ENCODE measurements around the gene NTRK1.

Gene NTRK1

DNA sequence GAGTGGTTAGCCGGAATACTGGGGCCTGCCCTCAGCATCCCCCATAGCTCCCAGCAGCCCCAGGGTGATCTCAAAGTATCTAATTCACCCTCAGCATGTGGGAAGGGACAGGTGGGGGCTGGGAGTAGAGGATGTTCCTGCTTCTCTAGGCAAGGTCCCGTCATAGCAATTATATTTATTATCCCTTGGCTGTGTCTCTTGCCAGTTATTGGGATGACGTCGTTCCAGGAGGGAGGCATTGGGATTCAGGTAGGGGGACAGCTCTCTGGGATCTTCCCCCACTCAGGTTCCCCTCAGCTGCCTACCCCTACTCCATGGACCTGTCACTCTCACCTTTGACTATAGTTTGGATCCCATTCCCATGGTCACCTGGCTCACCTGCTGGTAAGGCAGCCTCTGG, 21.0 kb downstream of the NTRK1 start:
- POLR2A ChIA-PET = no interaction called here
- DNase-seq (ENCODE audit: low read depth, low spot score) = no peak
- CTCF ChIA-PET = interaction anchor here (1.2 to 23.6 kb wide), 7 partner anchors 7 to 197 kb away, joined by 3 to 678 read pairs (median 9); partner anchors contain the start of genes INSRR, LRRC71, NTRK1 and PEAR1
- TF ChIP-seq, protein P1, sequence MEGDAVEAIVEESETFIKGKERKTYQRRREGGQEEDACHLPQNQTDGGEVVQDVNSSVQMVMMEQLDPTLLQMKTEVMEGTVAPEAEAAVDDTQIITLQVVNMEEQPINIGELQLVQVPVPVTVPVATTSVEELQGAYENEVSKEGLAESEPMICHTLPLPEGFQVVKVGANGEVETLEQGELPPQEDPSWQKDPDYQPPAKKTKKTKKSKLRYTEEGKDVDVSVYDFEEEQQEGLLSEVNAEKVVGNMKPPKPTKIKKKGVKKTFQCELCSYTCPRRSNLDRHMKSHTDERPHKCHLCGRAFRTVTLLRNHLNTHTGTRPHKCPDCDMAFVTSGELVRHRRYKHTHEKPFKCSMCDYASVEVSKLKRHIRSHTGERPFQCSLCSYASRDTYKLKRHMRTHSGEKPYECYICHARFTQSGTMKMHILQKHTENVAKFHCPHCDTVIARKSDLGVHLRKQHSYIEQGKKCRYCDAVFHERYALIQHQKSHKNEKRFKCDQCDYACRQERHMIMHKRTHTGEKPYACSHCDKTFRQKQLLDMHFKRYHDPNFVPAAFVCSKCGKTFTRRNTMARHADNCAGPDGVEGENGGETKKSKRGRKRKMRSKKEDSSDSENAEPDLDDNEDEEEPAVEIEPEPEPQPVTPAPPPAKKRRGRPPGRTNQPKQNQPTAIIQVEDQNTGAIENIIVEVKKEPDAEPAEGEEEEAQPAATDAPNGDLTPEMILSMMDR (IDR thresholded peaks at IDR 0.05; ENCODE audit: insufficient read depth, low read length, missing control alignments) = no peak
- no peak overlapping the region for H3K4me3 ChIP-seq (ENCODE audit: low read depth, low read length)

DNA sequence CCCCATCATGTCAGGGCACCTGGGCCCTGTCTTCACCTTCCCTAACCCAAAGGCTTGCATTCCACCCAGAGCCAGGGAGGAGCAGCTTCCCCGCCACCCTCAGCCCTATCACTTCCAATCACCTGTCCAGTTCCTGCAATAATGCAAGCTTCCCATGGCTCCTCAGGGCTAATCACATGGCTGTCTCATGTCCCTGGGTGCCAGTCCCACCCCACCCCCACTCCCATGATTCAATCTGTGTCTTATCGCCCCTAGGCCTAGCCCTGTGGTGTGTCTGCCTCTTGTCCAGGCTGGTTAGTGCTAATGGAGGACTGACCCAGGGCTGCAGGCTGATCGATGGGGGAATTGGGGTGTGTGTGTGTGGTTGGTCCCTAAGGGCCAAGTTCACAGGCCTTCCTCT, 21.9 kb downstream of the NTRK1 start:
- TF ChIP-seq, protein P1 (IDR thresholded peaks at IDR 0.05; ENCODE audit: insufficient read depth, low read length, missing control alignments) = no peak
- CTCF ChIA-PET = interaction anchor here (1.5 to 23.6 kb wide), 4 partner anchors 6 to 156 kb away, joined by 7 to 678 read pairs (median 116); partner anchors contain the start of genes INSRR, LRRC71, NTRK1 and PEAR1
- DNase-seq (ENCODE audit: low read depth, low spot score) = no peak
- POLR2A ChIA-PET = no interaction called here
- H3K4me3 ChIP-seq (ENCODE audit: low read depth, low read length) = no peak overlapping the region

DNA sequence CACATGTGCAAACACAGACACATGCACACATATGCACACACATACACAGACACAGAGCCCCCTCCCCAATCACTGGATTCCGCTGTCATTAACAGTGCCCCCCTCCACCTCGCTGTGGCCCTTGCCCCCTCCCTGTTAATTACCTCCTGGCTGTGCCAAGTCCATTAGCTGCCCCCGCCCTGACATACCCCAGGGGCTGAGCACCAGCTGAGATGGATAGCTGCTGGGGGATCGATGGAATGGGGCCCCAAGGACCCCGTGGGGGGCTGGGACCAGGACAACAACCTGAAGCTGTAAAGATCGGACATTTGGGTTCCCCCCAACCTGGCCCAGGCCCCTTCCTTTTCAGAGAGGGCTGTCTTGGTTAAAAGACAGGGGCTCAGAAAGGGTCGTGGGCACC, 23.3 kb downstream of the NTRK1 start:
- TF ChIP-seq, protein P1 (IDR thresholded peaks at IDR 0.05; ENCODE audit: insufficient read depth, low read length, missing control alignments) = no peak
- POLR2A ChIA-PET = no interaction called here
- CTCF ChIA-PET = interaction anchor here (0.9 to 23.6 kb wide), 11 partner anchors 5 to 224 kb away, joined by 3 to 678 read pairs (median 204); partner anchors contain the start of genes INSRR, ISG20L2, LRRC71 and METTL25B
- DNase-seq (ENCODE audit: low read depth, low spot score) = no peak
- H3K4me3 ChIP-seq (ENCODE audit: low read depth, low read length) = no peak overlapping the region

DNA sequence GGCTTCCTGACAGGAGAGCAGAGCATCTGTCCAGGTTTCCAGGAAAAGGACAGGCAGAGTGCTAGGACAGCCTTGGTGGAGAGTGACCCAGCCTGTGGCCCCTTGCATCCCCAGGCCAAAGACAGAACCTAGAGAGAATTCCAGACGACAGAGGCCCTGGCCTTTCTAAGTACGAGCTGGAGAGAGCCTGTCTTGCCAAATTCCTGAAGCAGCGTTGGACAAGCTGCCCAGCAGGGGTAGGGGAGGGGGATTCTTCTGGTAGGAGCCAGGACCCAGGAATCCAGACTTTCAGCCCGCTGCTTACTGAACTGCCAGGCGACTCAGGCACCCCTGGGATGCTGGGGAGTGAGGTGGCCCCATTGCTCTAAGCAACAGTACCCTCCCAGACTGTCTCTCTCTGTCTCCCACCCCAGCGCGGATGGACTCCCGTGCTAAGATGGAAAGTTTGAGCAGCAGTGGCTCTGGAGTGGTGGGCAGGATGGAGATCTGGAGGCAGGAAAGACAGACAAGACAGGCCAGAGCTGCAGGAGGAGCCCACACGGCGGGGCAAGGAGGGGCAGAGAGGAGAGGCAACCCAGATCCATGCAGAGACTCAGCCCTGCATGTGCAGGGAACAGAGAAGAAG, 24.0 kb downstream of the NTRK1 start:
- ChIA-PET POLR2A (no interaction called here), CTCF (interaction anchor here (1.1 to 23.6 kb wide), 10 partner anchors 8 to 225 kb away, joined by 3 to 678 read pairs (median 190); partner anchors contain the start of genes INSRR, ISG20L2, LRRC71 and METTL25B)
- TF ChIP-seq, protein P1 (IDR thresholded peaks at IDR 0.05; ENCODE audit: insufficient read depth, low read length, missing control alignments) = no peak
- no peak overlapping the region for H3K4me3 ChIP-seq (ENCODE audit: low read depth, low read length)
- DNase-seq (ENCODE audit: low read depth, low spot score) = no peak

DNA sequence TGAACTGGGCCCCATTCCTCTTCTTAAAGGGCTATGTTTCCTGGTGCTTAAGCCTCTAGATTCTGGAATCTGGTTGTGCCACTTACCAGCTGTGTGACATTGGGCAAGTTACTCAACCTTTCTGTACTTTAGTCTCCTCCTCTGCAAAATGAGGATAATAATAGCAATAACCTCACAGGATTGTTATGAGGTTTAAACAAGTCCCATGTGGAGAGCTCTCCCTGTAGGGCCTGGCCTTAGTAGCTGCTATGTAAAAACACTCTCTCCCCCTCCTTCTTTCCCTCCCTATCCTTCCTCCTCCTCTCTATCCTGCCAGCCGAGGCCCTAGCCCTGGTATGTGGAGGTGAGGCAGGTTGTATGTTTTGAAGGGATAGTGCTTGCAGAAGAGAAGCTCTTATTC, 24.6 kb downstream of the NTRK1 start:
- no peak overlapping the region for H3K4me3 ChIP-seq (ENCODE audit: low read depth, low read length)
- POLR2A ChIA-PET = no interaction called here
- CTCF ChIA-PET = interaction anchor here (1.4 to 23.6 kb wide), 8 partner anchors 9 to 197 kb away, joined by 3 to 678 read pairs (median 210); partner anchors contain the start of genes INSRR, ISG20L2, LRRC71 and METTL25B
- DNase-seq (ENCODE audit: low read depth, low spot score) = no peak
- TF ChIP-seq, protein P1 (IDR thresholded peaks at IDR 0.05; ENCODE audit: insufficient read depth, low read length, missing control alignments) = no peak

DNA sequence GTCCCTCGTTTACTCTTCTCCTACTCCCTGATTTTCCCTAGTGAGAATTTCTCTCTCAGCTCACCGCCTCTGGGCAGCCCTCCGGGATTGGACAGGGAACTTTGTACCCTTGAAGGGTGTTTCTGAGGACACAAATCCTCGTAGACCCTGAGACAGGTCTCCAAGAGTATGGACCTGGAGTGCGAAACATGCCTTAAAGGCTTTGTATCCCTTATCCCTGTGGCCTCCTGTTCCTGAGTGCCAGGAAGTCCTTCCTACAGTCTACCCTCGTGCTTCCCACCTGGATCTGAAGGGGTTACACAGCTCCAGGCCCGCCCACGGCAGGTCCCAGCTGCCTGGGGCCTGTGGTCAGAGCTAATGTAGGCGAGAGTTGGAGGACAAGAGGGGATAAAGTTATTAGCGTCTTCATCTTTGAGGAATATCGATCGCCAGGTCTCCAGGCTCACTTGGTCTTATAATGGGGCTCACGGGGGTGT, 25.3 kb downstream of the NTRK1 start:
- POLR2A ChIA-PET = no interaction called here
- DNase-seq (ENCODE audit: low read depth, low spot score) = no peak
- TF ChIP-seq, protein P1 (IDR thresholded peaks at IDR 0.05; ENCODE audit: insufficient read depth, low read length, missing control alignments) = no peak
- CTCF ChIA-PET = interaction anchor here (1.4 to 23.6 kb wide), 8 partner anchors 10 to 198 kb away, joined by 3 to 678 read pairs (median 210); partner anchors contain the start of genes INSRR, ISG20L2, LRRC71 and METTL25B
- H3K4me3 ChIP-seq (ENCODE audit: low read depth, low read length) = no peak overlapping the region
